Measurements from ENCODE around the gene FGFRL1. TPM values are rescaled to one million over a fixed set of nuclear protein-coding genes. Genes with fewer than 3 reads are reported as not detected.

FGFRL1 gene
- total RNA-seq, 2 donors from 2014 or later, result 38.7 to 50.4 TPM

DNA sequence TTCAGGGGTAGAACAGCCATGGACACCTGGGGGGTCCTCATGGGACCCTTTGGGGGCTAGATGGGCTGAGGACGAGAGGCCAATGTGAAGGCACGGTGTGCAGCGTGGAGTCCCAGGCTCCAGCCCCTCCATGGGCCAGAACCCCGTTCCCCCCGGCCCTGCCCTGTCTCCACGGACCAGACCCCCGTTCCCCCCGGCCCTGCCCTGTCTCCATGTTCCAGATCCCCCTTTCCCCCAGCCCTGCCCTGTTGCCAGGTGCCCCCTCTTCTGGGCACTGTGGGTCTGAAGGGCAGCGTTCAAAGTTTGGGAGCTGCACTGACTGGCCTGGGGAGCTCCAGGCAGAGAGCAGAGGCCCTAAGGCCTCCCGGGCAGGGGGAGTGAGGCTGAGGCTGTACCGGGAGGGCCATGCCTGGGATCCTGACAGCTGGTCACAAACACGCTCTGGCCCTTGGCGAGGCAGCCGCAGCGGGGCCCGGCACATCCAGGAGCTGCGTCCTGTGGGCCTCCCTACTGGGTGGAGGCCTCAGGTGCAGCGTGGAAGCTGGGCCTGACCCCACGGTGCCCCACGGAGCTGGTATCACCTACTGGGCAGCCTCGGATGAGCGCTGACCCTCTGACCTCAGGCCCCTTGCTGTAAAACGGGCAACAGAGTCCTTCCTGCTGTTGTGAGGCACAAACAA is 46.9 kb upstream of the FGFRL1 start:
- 80 to 91% methylated on average over 1 to 23 of the region's 23 CpGs for WGBS, 2 donors
- Histone ChIP-seq H3K36me3 (replicated peaks in 1 of 2; ENCODE audit: insufficient read depth in 1 of 2, low read depth in 2 of 2) (no peaks in the 10 kb centered on the region), H3K27ac (no peak overlapping the region), H3K9me3 (no peaks in the 10 kb centered on the region), H3K4me1 (peaks cover 10% of the 10 kb centered on the region), H3K27me3 (no peaks in the 10 kb centered on the region), H3K4me3 (no peak overlapping the region)
- DNase-seq, result no peak
- ATAC-seq, result no peak
- intact Hi-C loops (cut with DNase I), result no loop called here
- TF ChIP-seq, protein P1, sequence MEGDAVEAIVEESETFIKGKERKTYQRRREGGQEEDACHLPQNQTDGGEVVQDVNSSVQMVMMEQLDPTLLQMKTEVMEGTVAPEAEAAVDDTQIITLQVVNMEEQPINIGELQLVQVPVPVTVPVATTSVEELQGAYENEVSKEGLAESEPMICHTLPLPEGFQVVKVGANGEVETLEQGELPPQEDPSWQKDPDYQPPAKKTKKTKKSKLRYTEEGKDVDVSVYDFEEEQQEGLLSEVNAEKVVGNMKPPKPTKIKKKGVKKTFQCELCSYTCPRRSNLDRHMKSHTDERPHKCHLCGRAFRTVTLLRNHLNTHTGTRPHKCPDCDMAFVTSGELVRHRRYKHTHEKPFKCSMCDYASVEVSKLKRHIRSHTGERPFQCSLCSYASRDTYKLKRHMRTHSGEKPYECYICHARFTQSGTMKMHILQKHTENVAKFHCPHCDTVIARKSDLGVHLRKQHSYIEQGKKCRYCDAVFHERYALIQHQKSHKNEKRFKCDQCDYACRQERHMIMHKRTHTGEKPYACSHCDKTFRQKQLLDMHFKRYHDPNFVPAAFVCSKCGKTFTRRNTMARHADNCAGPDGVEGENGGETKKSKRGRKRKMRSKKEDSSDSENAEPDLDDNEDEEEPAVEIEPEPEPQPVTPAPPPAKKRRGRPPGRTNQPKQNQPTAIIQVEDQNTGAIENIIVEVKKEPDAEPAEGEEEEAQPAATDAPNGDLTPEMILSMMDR (IDR thresholded peaks at IDR 0.05), result no peak
- no peak for TF ChIP-seq POLR2A (IDR thresholded peaks at IDR 0.05)

DNA sequence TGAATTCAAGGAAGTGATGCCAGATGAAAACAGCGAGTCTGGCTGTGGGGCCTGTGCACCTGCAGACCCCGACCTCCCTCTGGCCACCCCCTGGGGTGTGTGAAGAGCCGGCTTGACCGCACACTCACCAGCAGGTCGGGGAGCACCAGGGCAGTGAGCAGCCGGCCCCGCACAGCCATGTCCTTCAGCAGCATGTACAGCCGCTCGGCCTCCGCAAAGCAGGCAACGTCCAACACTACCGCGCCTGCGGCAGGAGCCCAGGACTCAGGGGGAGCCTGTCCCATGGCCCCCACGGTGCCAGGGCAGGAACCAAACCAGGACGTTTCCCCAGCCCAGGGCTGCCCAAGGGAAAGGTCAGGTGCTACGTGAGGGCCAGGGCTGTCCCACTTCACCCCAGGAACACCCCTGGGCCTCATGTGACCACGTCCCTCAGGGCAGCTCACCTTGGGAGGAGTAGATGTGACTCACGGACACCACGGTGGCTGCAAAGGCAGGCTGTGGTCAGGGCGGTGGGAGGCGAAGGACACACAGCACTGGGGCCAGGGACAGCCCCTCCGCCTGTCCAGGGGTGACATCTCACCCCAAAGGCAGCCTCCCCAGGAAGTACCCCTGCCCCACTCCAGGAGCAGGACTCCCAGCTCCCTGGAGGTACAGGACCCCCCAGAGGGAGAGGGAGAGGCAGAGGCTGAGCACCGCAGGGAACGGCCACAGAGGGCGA is 46.2 kb upstream of the FGFRL1 start:
- ATAC-seq (no peak), DNase-seq (no peak)
- H3K4me1 ChIP-seq, result peaks cover 10% of the 10 kb centered on the region
- H3K9me3 ChIP-seq, result no peaks in the 10 kb centered on the region
- H3K27me3 ChIP-seq, result no peaks in the 10 kb centered on the region
- no peak for TF ChIP-seq POLR2A (IDR thresholded peaks at IDR 0.05)
- TF ChIP-seq, protein P1 (IDR thresholded peaks at IDR 0.05), result no peak
- WGBS, 2 donors, result 95% methylated on average over 26 of the region's 26 CpGs; no CpG with 5 or more reads in 1 of the 2 donors
- intact Hi-C loops (cut with DNase I), result no loop called here
- H3K27ac ChIP-seq, result no peak overlapping the region
- H3K4me3 ChIP-seq, result no peak overlapping the region
- no peaks in the 10 kb centered on the region for H3K36me3 ChIP-seq (replicated peaks in 1 of 2; ENCODE audit: insufficient read depth in 1 of 2, low read depth in 2 of 2)

DNA sequence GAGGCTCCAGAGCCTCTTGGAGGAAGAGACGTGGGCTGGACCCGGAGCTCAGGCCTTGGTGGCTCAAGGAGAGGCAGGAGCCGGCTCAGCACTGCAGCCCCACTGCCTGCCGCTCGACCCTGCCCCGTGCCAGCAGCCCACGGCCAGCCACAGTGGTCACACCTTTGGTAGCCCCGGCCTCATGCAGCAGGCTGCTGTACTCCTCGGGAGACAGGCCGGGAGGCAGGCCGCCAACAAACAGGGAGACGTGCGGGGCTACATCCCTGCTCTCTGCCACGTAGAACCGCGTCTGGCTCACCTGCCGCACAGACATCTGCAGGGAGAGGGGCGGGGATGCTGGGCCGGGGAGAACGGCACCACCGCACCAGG is 45.7 kb upstream of the FGFRL1 start:
- intact Hi-C loops (cut with DNase I), result no loop called here
- H3K9me3 ChIP-seq, result no peaks in the 10 kb centered on the region
- no peaks in the 10 kb centered on the region for H3K36me3 ChIP-seq (replicated peaks in 1 of 2; ENCODE audit: insufficient read depth in 1 of 2, low read depth in 2 of 2)
- TF ChIP-seq, protein P1 (IDR thresholded peaks at IDR 0.05), result no peak
- no peak for TF ChIP-seq POLR2A (IDR thresholded peaks at IDR 0.05)
- peaks cover 10% of the 10 kb centered on the region for H3K4me1 ChIP-seq
- H3K4me3 ChIP-seq, result no peak overlapping the region
- WGBS, 2 donors, result 90 to 100% methylated on average over 12 to 16 of the region's 21 CpGs
- H3K27ac ChIP-seq, result no peak overlapping the region
- DNase-seq (no peak), ATAC-seq (no peak)
- H3K27me3 ChIP-seq, result no peaks in the 10 kb centered on the region

DNA sequence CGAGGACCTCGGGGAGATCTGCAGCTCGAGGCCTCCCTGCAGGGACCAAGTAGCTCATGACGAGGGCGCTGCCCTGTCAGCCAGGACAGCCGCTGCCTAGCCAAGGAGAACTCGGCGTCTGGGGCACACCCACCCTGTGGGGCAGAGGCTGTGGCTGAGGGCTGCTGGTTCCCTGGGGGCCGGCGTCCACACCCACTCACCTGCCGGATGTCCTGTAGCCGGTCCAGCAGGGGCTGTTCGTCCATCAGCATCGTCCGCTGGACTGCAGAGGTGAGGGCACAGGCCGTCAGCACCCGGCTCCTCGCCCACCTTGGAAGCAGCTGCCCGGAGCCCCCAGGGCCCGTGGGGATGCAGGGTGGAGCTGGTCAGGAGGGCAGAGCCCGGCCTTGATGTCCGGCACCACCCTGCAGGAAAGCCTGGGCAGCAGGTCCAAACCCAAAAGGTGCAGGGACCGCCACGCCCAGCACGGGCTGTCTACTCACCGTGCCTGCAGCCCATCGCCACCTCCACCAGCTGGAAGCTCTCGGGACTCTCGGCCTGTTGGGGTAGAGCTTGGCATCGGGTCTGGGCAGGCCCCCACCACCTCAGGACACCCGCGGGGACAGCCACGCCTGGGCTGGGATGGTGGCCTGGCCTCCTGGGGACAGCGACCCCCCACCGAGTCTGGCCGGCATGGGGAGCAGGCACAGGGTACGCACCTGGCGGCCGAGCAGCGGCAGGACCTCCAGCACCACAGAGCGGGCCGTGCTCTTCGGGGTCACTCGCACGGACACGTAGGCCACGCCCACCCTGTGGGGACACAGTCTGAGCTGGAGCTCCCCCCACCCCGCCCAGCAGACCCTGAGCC is 44.9 kb upstream of the FGFRL1 start:
- no peak for TF ChIP-seq POLR2A (IDR thresholded peaks at IDR 0.05)
- TF ChIP-seq, protein P1 (IDR thresholded peaks at IDR 0.05), result no peak
- ATAC-seq (no peak), DNase-seq (no peak)
- Histone ChIP-seq H3K4me3 (no peak overlapping the region), H3K9me3 (no peaks in the 10 kb centered on the region), H3K27ac (no peak overlapping the region), H3K4me1 (peaks cover 15% of the 10 kb centered on the region), H3K27me3 (no peaks in the 10 kb centered on the region), H3K36me3 (replicated peaks in 1 of 2; ENCODE audit: insufficient read depth in 1 of 2, low read depth in 2 of 2) (no peaks in the 10 kb centered on the region)
- WGBS, 2 donors, result 90% methylated on average over 46 of the region's 48 CpGs; no CpG with 5 or more reads in 1 of the 2 donors
- intact Hi-C loops (cut with DNase I), result no loop called here
